Prostate gland (tissue), 2 donors: Measurements from ENCODE around the gene ZNF316. TPM values are rescaled to one million over a fixed set of nuclear protein-coding genes. Genes with fewer than 3 reads are reported as not detected.
"Not testable (repeated sequence)": the region's sequence is repeated elsewhere in the genome, so short reads cannot be mapped to it uniquely, and the experiment has no call there.

ENCODE experiments used
- DNase-seq: peaks from one replicate; pipeline ENCODE4 v3.0.0-alpha.2; 2019; ENCODE audit warnings: low spot score
- H3K27ac ChIP-seq, 2 donors: fragments of 200-600 bp; sonication (generic); 2 replicates each; pipeline ENCODE4 v1.5.1; 2017 to 2019
- H3K27me3 ChIP-seq: fragments of 200-600 bp; sonication (generic); replicated peaks from 2 replicates; pipeline ENCODE4 v1.5.1; 2019; ENCODE audit not compliant: insufficient read depth
- H3K36me3 ChIP-seq, 2 donors: fragments of 200-600 bp; sonication (generic); 1 replicate in 1 of 2; 2 replicates in 1 of 2; pipeline versions ENCODE4 v1.5.1 to v1.8.1; 2017 to 2019
- H3K4me1 ChIP-seq: fragments of 200-600 bp; sonication (generic); replicated peaks from 2 replicates; pipeline ENCODE4 v1.5.1; 2019
- H3K4me3 ChIP-seq, 2 donors: fragments of 200-600 bp; sonication (generic); 2 replicates each; pipeline ENCODE4 v1.5.1; 2017 to 2019
- H3K9me3 ChIP-seq: fragments of 200-600 bp; sonication (generic); 2 replicates; pipeline ENCODE4 v1.5.1; 2017
- POLR2A ChIP-seq: fragments of 450-650 bp; IDR thresholded peaks from one replicate; pipeline ENCODE4 v1.6.1; 2016; ENCODE audit warnings: antibody characterized with exemption, mild to moderate bottlenecking
- POLR2AphosphoS5 ChIP-seq: sonication (generic); formaldehyde crosslinking; IDR thresholded peaks from one replicate; pipeline ENCODE4 v1.6.1; 2017; ENCODE audit warnings: antibody characterized with exemption
- WGBS: methylation state at CpG from one replicate; pipeline ENCODE4 v1.1.5; 2018; 5-methylcytosine and 5-hydroxymethylcytosine counted together
- intact Hi-C: fragments of 100-400 bp; cut with DNase I; formaldehyde crosslinking; loops from one replicate; pipeline ENCODE4 v1.14.2; 2022
- total RNA-seq, 2 donors: library from RNA; depleted of rRNA; stranded (reverse); fragments of >200 nt; gene quantifications; one replicate each; pipeline ENCODE4 v1.1.0, GENCODE V29; 2016
- TF ChIP-seq, protein P1 (sequence below), 4 experiments: fragments of 200-600 bp in 2 of 4; fragments of 450-650 bp in 2 of 4; sonication (generic) in 2 of 4; IDR thresholded peaks; 1 replicate in 3 of 4; 2 replicates in 1 of 4; pipeline ENCODE4 v1.5.1; 2016 to 2019; ENCODE audit warnings: antibody characterized with exemption in 4 of 4, mild to moderate bottlenecking in 2 of 4, moderate library complexity in 2 of 4

The ZNF316 gene
- total RNA-seq, 2 donors from 2014 or later = 39.2 to 53.8 TPM

DNA sequence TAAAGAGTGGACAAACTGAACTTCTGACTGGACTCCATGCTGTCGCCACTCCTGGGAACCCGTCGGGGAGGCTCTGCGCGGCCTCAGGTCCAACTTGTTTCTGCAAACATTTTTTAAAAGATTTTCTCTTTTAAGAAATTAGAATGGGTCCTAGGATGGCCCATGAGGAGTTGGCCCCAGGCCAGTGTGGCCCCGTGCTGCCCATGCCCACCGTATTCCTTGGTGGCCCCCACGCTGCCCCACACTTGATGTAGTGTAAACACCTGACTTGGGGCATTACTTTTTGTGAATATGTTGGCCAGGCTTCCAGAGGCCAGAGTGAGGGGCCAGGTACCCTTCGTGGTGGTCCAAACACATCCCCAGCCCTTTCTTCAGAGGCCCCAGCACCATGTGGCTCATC lies 19.3 kb downstream of the ZNF316 start:
- H3K9me3 ChIP-seq = no peaks in the 10 kb centered on the region
- H3K27ac ChIP-seq = no peak overlapping the region
- TF ChIP-seq POLR2A (no peak), POLR2AphosphoS5 (no peak)
- TF ChIP-seq, protein P1, sequence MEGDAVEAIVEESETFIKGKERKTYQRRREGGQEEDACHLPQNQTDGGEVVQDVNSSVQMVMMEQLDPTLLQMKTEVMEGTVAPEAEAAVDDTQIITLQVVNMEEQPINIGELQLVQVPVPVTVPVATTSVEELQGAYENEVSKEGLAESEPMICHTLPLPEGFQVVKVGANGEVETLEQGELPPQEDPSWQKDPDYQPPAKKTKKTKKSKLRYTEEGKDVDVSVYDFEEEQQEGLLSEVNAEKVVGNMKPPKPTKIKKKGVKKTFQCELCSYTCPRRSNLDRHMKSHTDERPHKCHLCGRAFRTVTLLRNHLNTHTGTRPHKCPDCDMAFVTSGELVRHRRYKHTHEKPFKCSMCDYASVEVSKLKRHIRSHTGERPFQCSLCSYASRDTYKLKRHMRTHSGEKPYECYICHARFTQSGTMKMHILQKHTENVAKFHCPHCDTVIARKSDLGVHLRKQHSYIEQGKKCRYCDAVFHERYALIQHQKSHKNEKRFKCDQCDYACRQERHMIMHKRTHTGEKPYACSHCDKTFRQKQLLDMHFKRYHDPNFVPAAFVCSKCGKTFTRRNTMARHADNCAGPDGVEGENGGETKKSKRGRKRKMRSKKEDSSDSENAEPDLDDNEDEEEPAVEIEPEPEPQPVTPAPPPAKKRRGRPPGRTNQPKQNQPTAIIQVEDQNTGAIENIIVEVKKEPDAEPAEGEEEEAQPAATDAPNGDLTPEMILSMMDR (IDR thresholded peaks at IDR 0.05) = no peak
- no peak for DNase-seq
- H3K36me3 ChIP-seq = peaks cover 0 to 35% of the 10 kb centered on the region in 2 donors
- no peaks in the 10 kb centered on the region for H3K27me3 ChIP-seq
- WGBS = 93% methylated on average over 9 of the region's 9 CpGs
- no peaks in the 10 kb centered on the region for H3K4me1 ChIP-seq
- H3K4me3 ChIP-seq = no peak overlapping the region
- intact Hi-C loops = no loop called here

DNA sequence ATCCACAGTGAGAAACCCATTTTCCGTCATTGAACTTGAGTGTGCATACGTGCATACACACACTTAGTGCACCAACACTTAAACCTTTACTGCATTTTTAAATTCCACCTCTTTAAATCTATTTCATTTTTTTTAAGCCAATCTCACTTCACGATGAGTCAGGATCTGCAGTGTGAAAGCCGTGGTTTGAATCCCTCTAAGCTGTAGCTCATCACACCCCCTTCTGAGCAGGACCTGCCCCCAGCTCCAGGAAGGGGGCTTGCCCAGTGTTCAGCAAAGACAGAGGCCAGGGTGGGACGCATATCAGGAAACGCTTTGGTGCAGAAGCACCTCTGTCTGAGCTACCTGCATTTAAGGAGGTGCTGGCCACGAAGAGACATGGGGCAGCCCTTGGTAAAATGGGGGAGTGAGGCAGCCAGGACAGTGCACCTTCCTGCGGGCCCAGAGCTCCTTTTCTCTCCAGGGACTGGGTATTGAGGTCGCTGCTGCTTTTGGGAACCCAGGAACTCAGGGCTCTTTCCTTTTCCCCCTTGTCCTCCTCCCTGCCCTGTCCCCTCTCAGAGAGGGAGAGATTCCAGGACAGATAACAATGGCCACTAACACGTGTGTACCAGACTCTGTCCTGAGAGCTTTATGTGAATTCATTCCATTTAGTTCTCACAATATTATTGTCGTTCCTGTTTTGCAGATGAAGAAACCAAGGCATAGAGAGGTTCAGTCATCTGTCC lies 21.7 kb downstream of the ZNF316 start:
- Histone ChIP-seq H3K9me3 (no peaks in the 10 kb centered on the region), H3K36me3 (peaks cover 0 to 12% of the 10 kb centered on the region in 2 donors), H3K27me3 (no peaks in the 10 kb centered on the region), H3K27ac (no peak overlapping the region), H3K4me3 (no peak overlapping the region), H3K4me1 (no peaks in the 10 kb centered on the region)
- no peak for DNase-seq
- WGBS = 24% methylated on average over 11 of the region's 11 CpGs
- intact Hi-C loops = no loop called here
- TF ChIP-seq, protein P1 (IDR thresholded peaks at IDR 0.05) = no peak
- TF ChIP-seq POLR2A (no peak), POLR2AphosphoS5 (no peak)

DNA sequence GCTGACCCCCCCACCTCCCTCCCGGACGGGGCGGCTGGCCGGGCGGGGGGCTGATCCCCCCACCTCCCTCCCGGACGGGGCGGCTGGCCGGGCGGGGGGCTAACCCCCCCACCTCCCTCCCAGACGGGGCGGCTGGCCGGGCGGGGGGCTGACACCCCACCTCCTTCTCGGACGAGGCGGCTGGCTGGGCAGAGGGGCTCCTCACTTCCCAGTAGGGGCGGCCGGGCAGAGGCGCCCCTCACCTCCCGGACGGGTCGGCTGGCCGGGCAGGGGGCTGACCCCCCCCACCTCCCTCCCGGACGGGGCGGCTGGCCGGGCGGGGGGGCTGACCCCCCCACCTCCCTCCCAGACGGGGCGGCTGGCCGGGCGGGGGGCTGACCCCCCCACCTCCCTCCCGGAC lies 33.7 kb downstream of the ZNF316 start:
- H3K9me3 ChIP-seq, H3K27me3 ChIP-seq, H3K4me3 ChIP-seq, H3K4me1 ChIP-seq, H3K36me3 ChIP-seq, DNase-seq, H3K27ac ChIP-seq, intact Hi-C loops: not testable (repeated sequence)
- whole genome bisulfite sequencing = 100% methylated on average over 4 of the region's 34 CpGs

DNA sequence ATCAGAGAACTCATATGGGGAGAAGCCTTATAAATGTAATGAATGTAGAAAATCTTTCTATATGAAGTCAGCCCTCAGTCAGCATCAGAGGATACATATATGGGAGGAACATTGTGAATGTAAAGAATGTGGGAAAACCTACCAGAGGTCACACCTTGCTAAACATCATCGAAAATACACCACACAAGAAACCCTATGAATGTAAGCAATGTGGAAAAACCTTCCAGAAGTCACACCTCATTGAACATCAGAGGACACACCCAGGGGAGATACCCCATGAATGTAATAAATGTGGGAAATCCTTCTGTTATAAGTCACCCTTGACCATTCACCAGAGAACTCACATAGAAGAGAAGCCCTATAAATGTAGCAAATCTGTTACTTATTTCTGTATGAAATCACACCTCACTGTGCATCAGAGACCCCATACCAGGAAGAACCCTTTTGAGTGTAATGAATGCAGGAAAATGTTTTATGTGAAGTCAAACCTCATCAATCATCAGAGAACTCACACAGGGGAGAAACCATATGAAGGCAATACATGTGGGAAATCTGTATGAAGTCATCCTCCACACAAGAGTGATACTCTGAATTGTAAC lies 38.8 kb downstream of the ZNF316 start:
- intact Hi-C loops = no loop called here
- DNase-seq = no peak
- H3K4me1 ChIP-seq = no peaks in the 10 kb centered on the region
- no peaks in the 10 kb centered on the region for H3K9me3 ChIP-seq
- no peaks in the 10 kb centered on the region for H3K36me3 ChIP-seq
- H3K27me3 ChIP-seq = no peaks in the 10 kb centered on the region
- H3K27ac ChIP-seq = no peak overlapping the region
- no peak for TF ChIP-seq POLR2AphosphoS5
- TF ChIP-seq, protein P1 (IDR thresholded peaks at IDR 0.05) = no peak
- TF ChIP-seq POLR2A = no peak
- WGBS = 95% methylated on average over 1 of the region's 1 CpG
- no peak overlapping the region for H3K4me3 ChIP-seq

DNA sequence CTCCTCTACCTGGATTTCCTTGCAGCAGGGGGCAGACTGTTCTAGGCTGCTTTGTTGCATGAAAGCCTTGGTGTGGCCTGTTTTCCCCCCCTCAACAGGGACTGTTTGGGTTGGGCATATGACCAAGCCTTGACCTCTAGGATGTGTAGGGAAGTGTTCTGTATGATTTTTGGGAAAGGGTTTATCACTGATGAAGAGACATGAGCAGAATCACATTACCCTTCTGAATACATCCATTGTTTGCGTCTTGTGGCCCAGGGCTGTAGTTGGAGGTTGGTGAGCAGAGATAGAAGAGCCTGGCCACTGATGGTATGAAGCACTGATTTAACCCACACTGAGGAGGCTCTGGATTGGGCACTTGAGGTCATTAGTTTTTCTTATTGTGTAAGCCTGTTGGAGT lies 43.0 kb downstream of the ZNF316 start:
- H3K4me1 ChIP-seq = no peaks in the 10 kb centered on the region
- no peaks in the 10 kb centered on the region for H3K9me3 ChIP-seq
- H3K27ac ChIP-seq = no peak overlapping the region
- no peak overlapping the region for H3K4me3 ChIP-seq
- DNase-seq = no peak
- TF ChIP-seq POLR2A = no peak
- TF ChIP-seq POLR2AphosphoS5 = no peak
- TF ChIP-seq, protein P1 (IDR thresholded peaks at IDR 0.05) = no peak
- intact Hi-C loops = no loop called here
- WGBS = 100% methylated on average over 1 of the region's 1 CpG
- H3K36me3 ChIP-seq = no peaks in the 10 kb centered on the region
- no peaks in the 10 kb centered on the region for H3K27me3 ChIP-seq
